Prostate gland (tissue), 2 donors: ENCODE results near the gene SUMF1.

Source experiments
- POLR2AphosphoS5 ChIP-seq: sonication (generic); formaldehyde crosslinking; IDR thresholded peaks from one replicate; pipeline ENCODE4 v1.6.1; 2017; ENCODE audit warnings: antibody characterized with exemption
- TF ChIP-seq, protein P1 (sequence below), 4 experiments: fragments of 200-600 bp in 2 of 4; fragments of 450-650 bp in 2 of 4; sonication (generic) in 2 of 4; IDR thresholded peaks; 1 replicate in 3 of 4; 2 replicates in 1 of 4; pipeline ENCODE4 v1.5.1; 2016 to 2019; ENCODE audit warnings: antibody characterized with exemption in 4 of 4, mild to moderate bottlenecking in 2 of 4, moderate library complexity in 2 of 4

DNA sequence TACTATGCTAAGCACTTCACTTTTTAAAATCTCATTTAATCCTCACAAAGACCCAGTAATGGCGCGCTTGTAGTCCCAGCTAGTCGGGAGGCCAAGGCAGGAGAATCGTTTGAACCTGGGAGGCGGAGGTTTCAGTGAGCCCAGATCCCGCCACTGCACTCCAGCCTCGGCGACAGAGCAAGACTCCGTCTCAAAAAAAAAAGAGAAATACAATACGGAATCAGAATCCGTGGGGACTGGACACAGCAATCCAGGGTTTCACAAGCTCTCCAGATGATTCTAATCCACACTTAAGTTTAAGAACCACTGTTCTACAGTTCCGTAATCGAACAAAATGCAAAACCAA, 426 bp upstream of the SUMF1 start:
- TF ChIP-seq, protein P1, sequence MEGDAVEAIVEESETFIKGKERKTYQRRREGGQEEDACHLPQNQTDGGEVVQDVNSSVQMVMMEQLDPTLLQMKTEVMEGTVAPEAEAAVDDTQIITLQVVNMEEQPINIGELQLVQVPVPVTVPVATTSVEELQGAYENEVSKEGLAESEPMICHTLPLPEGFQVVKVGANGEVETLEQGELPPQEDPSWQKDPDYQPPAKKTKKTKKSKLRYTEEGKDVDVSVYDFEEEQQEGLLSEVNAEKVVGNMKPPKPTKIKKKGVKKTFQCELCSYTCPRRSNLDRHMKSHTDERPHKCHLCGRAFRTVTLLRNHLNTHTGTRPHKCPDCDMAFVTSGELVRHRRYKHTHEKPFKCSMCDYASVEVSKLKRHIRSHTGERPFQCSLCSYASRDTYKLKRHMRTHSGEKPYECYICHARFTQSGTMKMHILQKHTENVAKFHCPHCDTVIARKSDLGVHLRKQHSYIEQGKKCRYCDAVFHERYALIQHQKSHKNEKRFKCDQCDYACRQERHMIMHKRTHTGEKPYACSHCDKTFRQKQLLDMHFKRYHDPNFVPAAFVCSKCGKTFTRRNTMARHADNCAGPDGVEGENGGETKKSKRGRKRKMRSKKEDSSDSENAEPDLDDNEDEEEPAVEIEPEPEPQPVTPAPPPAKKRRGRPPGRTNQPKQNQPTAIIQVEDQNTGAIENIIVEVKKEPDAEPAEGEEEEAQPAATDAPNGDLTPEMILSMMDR (IDR thresholded peaks at IDR 0.05) = no peak
- TF ChIP-seq POLR2AphosphoS5 = no peak
